ENCODE data around the gene PJA2.
"Not testable (repeated sequence)": the region's sequence is repeated elsewhere in the genome, so short reads cannot be mapped to it uniquely, and the experiment has no call there.

The PJA2 gene

DNA sequence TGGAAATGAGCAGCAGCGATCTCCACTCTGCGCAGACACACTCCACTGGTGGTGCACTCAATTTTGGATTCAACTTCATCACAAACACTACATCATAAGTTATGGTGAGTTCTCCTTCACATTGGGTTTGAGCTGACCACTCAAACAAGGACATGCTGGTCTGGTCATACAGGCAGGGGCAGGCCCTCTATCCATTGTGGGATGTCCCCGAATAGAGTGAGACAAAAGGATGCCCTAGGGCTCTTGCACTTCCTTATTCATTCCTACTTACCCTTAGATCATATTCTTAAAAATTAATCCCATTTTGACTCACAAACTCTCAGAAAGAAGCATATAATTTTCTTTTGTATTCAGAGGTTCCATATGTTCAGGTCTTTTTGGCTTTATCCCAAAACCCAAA, 16.3 kb upstream of the PJA2 start:
- DNase-seq (ENCODE audit: low spot score) = no peak
- H3K4me1 ChIP-seq (ENCODE audit: insufficient read depth, poor library complexity, severe bottlenecking) = peaks cover 5% of the 10 kb centered on the region
- no peak for TF ChIP-seq CTCF (IDR thresholded peaks at IDR 0.05; ENCODE audit: poor library complexity, severe bottlenecking)
- no peak overlapping the region for H3K27ac ChIP-seq (ENCODE audit: poor library complexity, severe bottlenecking)
- no peaks in the 10 kb centered on the region for H3K27me3 ChIP-seq (ENCODE audit: insufficient read depth, poor library complexity, severe bottlenecking)
- no peaks in the 10 kb centered on the region for H3K9me3 ChIP-seq (ENCODE audit: severe bottlenecking)
- H3K36me3 ChIP-seq (ENCODE audit: low read depth) = no peaks in the 10 kb centered on the region
- no peak overlapping the region for H3K4me3 ChIP-seq (ENCODE audit: severe bottlenecking)
- ATAC-seq (ENCODE audit: low read depth) = no peak

- not testable (repeated sequence) for H3K27me3 ChIP-seq (ENCODE audit: insufficient read depth, poor library complexity, severe bottlenecking)
Measured at GRCh38 chr5:109425521-109425920, 15.7 kb upstream of the PJA2 start.

GRCh38 chr5:109421956-109422355, 12.2 kb upstream of the PJA2 start:
- Histone ChIP-seq H3K36me3 (ENCODE audit: low read depth) (no peaks in the 10 kb centered on the region), H3K27ac (ENCODE audit: poor library complexity, severe bottlenecking) (no peak overlapping the region), H3K27me3 (ENCODE audit: insufficient read depth, poor library complexity, severe bottlenecking) (no peaks in the 10 kb centered on the region), H3K4me3 (ENCODE audit: severe bottlenecking) (no peak overlapping the region), H3K9me3 (ENCODE audit: severe bottlenecking) (no peaks in the 10 kb centered on the region), H3K4me1 (ENCODE audit: insufficient read depth, poor library complexity, severe bottlenecking) (peaks cover 5% of the 10 kb centered on the region)
- no peak for TF ChIP-seq CTCF (IDR thresholded peaks at IDR 0.05; ENCODE audit: poor library complexity, severe bottlenecking)
- ATAC-seq (ENCODE audit: low read depth) (no peak), DNase-seq (ENCODE audit: low spot score) (no peak)

More at GRCh38 chr5:109425521-109425920, 15.7 kb upstream of the PJA2 start:
- not testable (repeated sequence) for H3K27ac ChIP-seq (ENCODE audit: poor library complexity, severe bottlenecking); H3K4me3 ChIP-seq (ENCODE audit: severe bottlenecking); ATAC-seq (ENCODE audit: low read depth); DNase-seq (ENCODE audit: low spot score); H3K36me3 ChIP-seq (ENCODE audit: low read depth); H3K4me1 ChIP-seq (ENCODE audit: insufficient read depth, poor library complexity, severe bottlenecking); H3K9me3 ChIP-seq (ENCODE audit: severe bottlenecking)

DNA sequence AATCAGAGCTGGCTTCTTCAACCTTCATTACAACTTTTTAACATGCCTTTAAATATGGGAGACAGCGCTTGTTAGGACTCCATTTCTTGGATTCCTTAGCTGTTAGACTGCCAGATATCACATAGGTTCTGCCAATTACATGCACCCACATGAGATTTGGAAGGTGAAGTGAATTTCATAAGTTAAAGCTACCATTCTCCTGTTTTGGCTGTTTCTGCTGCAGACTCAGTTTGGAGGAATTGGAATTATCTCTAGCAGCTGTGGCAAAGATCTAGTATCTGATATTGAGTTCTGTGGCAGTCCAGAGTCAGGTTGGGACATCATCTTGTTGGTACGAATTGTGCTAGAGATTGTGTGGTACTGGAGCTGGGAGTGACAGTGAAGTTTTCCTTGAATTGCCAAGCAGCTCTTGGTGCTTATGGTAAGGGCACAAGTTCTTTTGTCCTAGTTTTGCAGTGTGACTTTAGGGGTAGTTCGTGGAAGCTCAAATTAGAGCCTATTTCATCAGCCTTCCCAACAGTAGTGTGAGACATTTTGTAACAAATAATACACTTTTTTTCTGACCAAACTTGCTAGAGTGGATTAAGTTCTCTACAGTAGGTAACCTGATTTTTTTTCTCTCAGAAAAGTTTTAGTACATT, 9.1 kb upstream of the PJA2 start:
- no peaks in the 10 kb centered on the region for H3K36me3 ChIP-seq (ENCODE audit: low read depth)
- no peaks in the 10 kb centered on the region for H3K9me3 ChIP-seq (ENCODE audit: severe bottlenecking)
- no peak overlapping the region for H3K27ac ChIP-seq (ENCODE audit: poor library complexity, severe bottlenecking)
- H3K4me1 ChIP-seq (ENCODE audit: insufficient read depth, poor library complexity, severe bottlenecking) = no peaks in the 10 kb centered on the region
- no peaks in the 10 kb centered on the region for H3K27me3 ChIP-seq (ENCODE audit: insufficient read depth, poor library complexity, severe bottlenecking)
- no peak overlapping the region for H3K4me3 ChIP-seq (ENCODE audit: severe bottlenecking)
- ATAC-seq (ENCODE audit: low read depth) = no peak
- TF ChIP-seq CTCF (IDR thresholded peaks at IDR 0.05; ENCODE audit: poor library complexity, severe bottlenecking) = no peak
- no peak for DNase-seq (ENCODE audit: low spot score)

- DNase-seq (ENCODE audit: low spot score) (no peak), ATAC-seq (ENCODE audit: low read depth) (no peak)
- Histone ChIP-seq H3K9me3 (ENCODE audit: severe bottlenecking) (no peaks in the 10 kb centered on the region), H3K27me3 (ENCODE audit: insufficient read depth, poor library complexity, severe bottlenecking) (no peaks in the 10 kb centered on the region), H3K36me3 (ENCODE audit: low read depth) (no peaks in the 10 kb centered on the region), H3K4me1 (ENCODE audit: insufficient read depth, poor library complexity, severe bottlenecking) (peaks cover 3% of the 10 kb centered on the region), H3K27ac (ENCODE audit: poor library complexity, severe bottlenecking) (no peak overlapping the region), H3K4me3 (ENCODE audit: severe bottlenecking) (no peak overlapping the region)
- no peak for TF ChIP-seq CTCF (IDR thresholded peaks at IDR 0.05; ENCODE audit: poor library complexity, severe bottlenecking)
Measured at GRCh38 chr5:109416882-109417281, 7.1 kb upstream of the PJA2 start.

GRCh38 chr5:109413921-109414461, 4.2 kb upstream of the PJA2 start:
- H3K27me3 ChIP-seq (ENCODE audit: insufficient read depth, poor library complexity, severe bottlenecking); ATAC-seq (ENCODE audit: low read depth); H3K9me3 ChIP-seq (ENCODE audit: severe bottlenecking); DNase-seq (ENCODE audit: low spot score); H3K36me3 ChIP-seq (ENCODE audit: low read depth); H3K27ac ChIP-seq (ENCODE audit: poor library complexity, severe bottlenecking); H3K4me3 ChIP-seq (ENCODE audit: severe bottlenecking): not testable (repeated sequence)
- H3K4me1 ChIP-seq (ENCODE audit: insufficient read depth, poor library complexity, severe bottlenecking) = peaks cover 14% of the 10 kb centered on the region

Measured in RWPE2 (cell line).